CD4-positive, alpha-beta T cell treated with Interleukin-6 at 100 ng/mL for 8 hours (primary cell): ENCODE measurements around the gene BASP1.
"Not testable (repeated sequence)": the region's sequence is repeated elsewhere in the genome, so short reads cannot be mapped to it uniquely, and the experiment has no call there.

Experiments used
- DNase-seq: peaks from one replicate; pipeline ENCODE4 v3.0.0-alpha.2; 2020; ENCODE audit warnings: mixed read lengths, low spot score

Gene BASP1

DNA sequence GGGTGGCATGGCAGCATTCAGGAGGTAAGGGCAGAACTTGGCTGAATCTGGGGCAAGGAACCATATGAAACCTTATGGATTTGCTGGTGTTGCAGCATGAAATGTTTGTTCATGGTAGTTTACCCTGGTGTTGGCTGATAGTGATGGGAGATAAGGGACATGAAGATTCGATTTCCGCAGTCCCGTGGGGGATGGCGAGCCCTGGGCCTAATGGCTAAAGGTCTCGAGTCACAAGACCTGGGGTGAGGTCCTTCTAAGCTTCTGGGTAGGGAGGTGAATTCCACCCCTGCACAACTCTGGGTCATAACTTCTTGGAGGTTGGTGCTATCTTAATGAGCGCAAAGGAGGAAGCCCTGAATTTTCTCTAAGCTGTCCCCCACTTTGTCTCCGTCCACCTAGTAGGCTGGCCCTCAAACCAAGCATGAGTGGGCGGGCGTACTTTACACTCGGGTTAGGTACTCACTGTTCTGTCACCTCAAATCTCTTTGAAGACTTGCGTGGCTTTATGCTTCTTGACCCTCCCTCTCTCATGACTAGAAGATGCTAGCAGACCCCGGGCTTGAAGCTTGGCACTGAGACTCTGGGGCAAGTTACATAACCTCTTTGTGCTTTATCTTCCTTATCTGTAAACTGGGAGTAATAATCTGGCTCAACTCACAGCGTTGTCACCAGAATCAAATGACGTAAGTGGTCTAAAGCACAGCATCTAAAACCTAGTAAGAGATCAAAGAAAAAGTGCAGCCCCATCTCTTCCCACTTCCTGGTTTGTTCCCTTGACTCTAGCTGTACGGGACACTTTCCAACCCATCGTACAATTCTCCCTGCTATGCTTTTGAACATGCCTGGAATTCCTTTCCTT, 72.5 kb downstream of the BASP1 start:
- DNase-seq, result no peak

DNA sequence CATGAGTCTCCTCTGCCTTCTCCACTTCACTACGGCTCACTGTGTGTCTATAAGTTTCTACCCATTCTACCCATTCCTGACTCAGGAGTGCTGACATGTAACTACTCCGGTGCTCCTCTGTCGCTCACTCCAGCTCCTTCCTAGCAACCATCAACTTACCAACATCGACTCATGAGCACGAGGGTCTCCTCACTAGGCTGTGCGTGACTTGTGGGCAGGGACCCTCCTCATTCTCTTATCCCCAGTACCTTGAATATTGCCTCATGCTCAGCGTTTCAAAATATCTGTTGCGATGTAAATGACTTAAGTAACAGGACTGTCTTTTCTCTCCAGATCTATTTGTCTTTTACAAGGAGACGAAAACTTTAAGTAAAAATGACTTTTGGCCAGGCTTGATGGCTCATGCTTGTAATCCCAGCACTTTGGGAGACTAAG, 73.1 kb downstream of the BASP1 start:
- no peak for DNase-seq

DNA sequence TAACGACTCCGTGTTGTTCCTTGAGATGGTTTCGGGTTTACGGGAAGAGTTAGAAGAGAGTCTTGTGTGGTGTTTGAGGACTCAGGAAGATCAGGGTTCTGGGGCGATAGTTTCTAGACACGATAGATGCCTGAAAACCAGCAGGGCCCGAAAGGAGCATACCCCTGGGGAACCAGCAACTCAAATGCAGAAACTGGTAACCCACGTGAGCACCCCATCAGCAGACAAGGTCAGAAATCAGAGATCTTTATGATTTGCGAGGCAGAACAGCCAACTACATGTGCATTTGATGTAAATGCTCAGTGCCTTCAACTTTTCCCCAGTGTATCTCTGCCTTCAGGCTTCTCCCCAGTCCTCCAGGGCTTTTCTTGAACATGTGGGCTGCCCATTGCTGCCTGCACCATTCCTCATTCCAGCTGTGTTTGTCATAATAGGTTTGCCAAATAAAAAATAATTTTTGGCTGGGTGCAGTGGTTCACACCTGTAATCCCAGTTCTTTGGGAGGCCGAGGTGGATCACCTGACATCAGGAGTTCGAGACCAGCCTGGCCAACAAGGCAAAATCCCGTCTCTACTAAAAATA, 75.1 kb downstream of the BASP1 start:
- DNase-seq, result no peak

DNA sequence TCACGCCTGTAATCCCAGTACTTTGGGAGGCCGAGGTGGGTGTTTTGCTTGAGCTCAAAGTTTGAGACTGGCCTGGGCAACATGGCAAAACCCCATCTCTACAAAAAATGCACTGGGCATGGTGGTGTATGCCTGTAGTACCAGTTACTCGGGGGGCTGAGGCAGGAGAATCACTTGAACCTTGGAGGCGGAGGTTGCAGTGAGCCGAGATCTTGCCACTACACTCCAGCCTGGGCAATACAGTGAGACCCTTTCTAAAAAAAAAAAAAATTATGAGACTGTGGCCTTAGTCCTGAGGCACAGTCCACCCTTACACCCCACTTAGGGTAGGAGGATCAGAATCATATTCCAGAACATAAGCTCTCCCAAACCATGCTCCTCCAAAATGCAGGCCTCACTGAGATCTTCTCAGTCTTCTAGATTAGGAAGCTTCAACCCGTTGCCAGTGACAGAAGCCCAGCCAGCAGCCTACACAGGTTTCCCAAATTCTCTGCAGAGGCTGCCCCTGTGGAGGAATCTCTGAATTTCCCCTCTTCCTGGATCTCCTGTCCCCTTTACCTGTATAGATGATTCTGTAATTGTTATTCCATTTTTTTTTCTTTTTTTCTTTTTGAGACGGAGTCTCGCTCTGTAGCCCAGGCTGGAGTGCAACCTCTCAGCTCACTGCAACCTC, 77.3 kb downstream of the BASP1 start:
- no peak for DNase-seq

DNA sequence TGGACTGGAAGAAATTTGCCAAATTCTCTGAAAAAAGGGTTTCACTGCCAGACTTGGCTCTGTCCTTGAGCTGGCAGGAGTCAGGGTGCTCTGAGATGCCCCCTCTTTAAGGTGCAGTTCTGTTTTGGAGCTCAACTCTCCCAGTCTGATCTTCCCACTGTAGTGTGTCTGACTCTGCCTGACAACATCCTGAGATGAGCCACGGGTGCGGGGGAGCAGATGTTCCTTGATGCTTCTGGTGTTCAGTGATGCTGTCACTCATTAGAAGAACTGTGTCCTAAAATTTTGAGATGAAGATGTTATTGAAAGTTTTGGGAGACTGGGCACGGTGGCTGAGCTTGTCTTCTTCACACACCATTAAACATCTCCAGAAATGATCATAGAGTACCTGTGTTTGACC, 78.2 kb downstream of the BASP1 start:
- no peak for DNase-seq

DNA sequence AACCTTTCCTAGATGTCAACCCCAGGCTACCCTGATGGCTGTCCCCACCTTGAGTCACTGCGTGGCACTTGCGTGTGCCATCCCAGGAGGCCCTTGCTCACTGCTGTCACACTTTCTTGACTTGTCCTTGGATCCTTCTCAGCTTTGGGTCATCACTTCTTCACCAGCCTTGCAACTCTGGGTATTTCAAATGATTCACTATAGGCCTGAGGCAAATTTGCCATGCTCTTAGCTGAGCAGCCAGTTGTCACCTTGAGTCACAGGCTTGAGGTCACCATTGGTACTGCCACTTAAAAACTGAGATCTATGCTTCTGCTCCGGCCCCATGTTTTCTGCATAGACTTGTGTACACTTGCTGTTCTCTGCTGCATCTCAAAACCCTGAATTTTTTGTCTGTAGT, 84.7 kb downstream of the BASP1 start:
- no peak for DNase-seq

DNA sequence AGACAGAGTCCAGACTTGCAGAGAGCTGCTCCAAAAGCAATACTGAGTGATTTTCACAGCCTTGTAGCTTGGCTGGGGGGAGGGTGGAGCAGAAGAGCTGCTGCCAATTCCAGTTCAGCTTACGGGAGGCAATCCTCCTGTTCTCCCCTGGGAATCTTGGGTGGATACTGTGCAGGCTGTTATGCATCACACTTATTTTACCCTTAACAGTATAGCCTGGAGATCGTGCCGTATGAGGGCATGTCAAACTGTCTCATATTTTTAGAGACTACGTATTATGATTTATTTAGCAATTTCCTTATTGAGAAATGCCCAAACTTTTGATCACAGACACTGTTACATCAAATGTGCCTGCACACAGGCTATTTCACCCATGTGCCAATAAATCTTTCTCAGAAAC, 85.2 kb downstream of the BASP1 start:
- no peak for DNase-seq

DNA sequence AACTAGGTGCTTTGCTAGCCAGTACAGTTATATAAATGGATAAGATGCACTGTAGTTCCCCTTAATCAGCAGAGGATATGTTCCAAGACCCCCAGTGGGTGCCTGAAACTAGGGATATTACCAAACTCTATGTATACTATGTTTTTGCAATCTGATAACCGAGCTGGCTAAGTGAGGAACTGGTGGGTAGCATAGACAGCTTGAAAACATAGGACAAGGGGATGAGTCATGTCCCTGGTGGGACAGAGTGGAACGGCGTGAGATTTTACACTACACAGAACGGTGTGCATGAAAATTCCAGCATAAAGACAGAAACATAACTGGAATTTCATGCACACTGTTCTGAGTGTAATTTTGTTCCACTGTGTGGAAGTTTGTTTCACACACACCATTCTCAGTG, 86.9 kb downstream of the BASP1 start:
- DNase-seq, result no peak

DNA sequence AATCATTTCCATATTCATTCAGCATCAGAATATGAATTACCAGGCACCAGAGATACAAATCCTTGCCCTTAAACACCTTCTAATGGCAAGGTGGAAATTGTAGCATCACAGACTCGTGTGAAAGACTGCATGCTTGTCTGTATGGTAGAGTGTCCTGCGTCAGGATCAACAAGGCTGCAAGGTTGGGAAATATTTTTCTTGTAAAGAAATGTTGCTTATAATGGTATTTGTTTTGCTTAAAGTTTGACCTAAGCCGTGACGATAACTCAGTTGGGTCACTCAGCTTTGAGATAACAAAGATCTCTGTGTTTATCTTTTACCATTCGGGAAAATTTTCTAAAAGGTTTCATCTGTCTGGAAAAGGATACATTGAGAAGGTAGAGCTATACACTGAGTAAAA, 87.6 kb downstream of the BASP1 start:
- DNase-seq, result no peak

DNA sequence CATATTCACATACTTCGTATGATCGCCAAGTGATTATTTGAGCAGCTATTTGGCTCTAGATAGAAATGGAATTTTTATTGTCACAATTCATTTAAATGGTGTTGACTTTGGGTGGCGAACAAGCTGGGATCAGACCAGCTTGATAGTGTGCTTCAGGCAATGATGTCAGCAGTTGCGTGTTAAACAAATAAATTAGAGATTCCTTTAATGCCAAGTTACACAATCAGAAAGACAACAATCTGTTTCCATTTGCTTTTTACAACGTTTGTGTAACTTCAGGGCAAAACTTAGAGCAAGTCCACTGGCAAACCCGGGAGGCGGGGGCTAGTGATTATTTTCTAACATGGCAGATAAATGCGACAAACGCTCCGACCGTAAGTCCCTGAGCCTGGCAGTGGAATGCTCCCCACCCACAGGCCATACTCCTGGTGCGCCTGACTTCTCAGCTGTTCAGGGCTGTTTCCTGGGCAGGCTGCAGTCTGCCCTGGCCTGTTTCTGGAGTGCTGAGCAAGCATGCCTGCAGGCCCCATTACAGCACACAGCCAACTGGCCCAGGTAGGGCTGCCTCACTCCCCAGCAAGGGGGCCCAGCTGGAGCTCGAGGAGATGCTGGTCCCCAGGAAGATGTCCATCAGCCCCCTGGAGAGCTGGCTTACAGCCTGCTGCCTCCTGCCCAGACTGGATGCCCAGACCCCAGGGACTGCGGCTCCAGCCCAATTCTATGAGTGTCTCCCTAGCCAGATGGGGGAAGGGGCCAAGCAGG, 88.7 kb downstream of the BASP1 start:
- DNase-seq, result no peak

DNA sequence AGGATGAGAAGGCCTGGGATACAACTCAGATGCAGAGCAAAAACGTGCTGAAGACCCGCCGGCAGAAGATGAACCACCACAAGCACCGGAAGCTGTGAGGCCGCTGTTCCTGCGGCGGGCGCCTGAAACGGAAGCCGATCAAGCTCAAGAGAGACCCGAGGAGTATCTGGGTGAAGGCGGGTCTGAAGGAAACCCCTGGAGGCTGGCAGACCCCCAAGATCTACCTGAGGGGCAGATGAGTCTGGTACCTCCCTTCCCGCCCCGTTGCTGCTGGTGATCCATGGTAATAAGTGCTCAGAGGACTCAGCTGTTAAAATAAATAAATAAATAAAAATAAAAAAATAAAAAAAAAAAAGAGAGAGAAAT, 89.3 kb downstream of the BASP1 start:
- no peak for DNase-seq

DNA sequence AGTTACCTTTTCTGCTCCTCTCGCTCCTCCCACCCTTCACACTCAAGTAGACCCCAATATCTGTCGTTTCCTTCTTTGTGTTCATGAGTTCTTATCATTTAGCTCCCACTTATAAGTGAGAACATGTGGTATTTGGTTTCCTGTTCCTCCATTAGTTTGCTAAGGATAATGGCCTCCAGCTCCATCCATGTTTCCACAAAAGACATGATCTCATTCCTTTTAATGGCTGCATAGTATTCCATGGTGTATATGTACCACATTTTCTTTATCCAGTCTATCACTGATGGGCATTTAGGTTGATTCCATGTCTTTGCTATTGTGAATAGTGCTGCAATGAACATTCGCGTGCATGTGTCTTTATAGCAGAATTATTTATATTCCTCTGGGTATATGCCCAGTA, 90.0 kb downstream of the BASP1 start:
- not testable (repeated sequence) for DNase-seq

DNA sequence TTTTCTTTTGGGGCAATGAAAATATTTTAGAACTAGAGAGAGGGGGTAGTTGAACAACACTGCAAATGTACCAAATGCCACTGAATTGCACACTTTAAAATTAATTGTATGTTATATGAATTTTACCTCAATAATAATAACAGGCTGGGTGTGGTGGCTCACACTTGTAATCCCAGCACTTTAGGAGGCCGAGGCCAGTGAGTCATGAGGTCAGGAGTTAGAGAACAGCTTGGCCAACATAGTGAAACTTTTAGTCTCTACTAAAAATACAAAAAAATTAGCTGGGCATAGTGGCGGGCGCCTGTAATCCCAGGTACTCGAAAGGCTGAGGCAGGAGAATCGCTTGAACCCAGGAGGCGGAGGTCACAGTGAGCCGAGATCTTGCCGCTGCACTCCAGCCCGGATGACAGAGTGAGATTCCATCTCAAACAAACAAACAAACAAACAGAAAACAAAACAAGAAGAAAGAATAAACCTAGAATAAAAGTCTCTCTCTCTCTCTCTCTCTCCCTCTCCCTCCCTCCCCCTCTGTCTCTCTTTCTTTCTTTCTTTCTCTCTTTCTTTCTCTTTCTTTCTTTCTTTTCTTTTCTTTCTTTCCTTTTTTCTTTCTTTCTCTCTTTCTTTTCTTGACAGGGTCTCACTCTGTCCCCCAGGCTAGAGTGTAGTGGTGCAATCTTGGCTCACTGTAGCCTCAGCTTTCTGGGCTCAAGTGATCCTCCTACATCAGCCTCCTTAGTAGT, 91.1 kb downstream of the BASP1 start:
- DNase-seq, result no peak

DNA sequence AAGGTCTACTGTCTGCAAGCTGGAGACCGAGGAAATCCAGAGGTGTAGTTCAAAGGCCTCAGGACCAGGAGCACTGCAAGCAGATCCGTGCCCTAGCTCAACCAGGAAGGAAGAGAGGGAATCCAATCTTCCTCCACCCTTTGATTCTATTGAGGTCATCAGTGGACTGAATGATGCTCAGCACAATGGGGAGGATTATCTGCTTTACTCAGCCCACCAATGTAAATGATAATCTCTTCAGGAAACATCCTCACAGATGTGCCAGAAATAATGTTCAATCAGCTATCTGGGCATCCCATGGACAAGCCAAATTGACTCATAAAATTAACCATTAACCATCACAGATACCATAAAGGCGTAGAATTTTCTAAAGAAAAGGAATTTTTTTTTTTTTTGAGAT, 92.0 kb downstream of the BASP1 start:
- no peak for DNase-seq

DNA sequence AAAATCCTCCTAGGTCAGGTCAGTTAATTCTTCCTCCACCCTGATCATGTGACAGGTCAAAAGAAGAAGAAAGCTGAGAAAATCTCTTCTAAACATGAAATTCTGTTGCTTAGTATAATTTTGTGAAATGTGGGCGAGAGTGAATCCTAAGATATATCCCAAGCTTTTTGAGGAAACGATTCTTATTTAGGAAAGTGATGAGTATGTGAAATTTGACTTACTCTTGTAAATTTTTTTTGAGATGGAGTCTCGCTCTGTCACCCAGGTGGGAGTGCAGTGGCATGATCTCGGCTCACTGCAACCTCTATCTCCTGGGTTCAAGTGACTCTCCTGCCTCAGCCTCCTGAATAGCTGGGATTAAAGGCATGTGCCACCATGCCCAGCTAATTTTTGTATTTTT, 93.1 kb downstream of the BASP1 start:
- DNase-seq, result not testable (repeated sequence)

DNA sequence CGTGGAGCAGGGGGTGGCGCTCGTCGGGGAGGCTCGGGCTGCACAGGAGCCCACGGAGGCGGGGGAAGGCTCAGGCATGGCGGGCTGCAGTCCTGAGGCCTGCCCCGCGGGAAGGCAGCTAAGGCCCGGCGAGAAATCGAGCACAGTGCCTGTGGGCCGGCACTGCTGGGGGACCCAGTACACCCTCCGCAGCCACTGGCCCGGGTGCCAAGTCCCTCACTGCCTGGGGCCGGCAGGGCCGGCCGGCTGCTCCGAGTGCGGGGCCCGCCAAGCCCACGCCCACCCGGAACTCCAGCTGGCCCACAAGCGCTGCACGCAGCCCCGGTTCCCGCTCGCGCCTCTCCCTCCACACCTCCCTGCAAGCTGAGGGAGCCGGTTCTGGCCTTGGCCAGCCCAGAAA, 94.4 kb downstream of the BASP1 start:
- not testable (repeated sequence) for DNase-seq

DNA sequence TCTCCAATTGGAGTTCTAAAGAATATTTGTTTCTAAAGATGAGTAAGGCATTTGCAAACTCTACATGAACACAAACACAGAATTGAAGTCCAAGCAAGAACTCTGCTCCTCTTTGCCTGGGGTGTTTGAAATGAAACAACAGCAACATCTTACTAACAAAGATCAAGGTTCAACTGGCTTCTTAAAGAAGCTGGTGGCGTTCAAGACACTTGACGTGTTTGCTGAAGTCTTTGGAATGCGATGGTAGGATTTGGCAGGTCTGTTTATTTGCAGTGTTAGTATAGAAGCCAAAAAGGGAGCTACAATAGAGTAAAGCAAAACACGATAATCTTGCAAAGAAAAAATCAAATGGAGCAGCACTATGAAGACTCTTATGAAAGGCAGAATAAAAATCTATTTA, 94.9 kb downstream of the BASP1 start:
- no peak for DNase-seq

DNA sequence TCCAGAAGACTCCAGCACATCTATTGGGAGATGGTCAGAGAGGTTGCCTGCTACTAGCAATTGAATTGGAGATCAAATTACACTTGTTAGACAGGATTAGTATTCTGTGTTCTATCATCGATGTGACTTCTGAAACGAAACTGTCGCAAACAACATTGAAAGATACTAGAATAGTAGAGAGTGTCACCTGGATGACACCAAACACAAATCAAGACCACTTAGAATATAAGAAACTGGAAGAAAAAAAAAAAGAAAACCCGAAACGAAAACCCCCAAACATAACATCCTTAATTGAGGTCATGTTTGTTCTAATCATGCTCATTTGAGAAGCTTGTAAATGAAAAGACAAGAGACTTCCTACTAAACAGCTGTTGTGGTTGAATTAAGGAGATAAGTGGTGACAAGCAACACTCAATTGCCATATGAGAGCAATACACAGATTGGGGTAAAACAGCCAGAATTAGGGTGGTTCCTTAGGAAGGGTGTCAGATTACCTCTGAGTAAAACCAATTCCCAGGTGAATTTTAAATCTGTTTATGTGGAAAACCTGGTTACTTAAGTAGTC, 97.6 kb downstream of the BASP1 start:
- no peak for DNase-seq

DNA sequence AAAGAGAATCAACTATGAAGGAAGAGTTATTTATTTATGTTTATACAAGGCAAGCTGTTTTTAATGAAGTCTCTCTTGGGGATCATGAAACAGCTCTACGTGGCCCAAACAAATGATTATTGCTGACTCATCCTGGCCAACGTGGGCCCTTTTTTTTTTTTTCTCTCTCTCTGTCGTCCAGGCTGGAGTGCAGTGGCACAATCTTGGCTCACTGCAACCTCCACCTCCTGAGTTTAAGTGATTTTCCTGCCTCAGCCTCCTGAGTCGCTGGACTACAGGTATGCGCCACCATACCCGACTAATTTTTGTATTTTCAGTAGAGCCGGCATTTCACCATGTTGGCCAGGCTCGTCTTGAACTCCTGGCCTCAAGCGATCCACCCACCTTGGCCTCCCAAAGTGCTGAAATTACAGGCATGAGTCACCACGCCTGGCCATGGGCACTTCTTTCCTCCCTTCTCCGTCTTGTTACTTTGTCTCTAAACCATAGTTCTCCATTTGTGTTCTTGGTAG, 98.3 kb downstream of the BASP1 start:
- no peak for DNase-seq

DNA sequence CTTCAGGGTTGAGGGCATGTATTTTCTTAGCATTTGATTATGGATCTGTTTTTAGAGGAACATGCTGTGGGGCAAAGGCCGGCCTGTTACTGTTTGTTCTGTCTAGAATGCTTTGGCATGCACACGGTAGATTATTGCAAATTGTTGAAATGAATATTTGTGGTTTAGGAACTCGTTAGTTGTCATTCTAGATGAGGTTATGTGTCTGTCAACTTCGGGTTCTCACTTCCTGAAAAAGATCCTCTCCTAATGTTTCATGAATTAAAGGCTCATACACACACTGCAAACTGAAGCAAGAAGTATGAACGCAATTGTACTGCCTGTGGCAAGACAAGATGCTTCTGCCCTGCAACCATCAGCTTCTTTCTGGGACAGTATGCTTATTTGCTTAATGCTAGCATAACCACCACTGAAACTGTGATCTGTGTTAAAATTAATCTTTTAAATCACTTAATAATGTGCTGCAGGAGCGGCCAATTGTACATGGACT, 99.6 kb downstream of the BASP1 start:
- DNase-seq, result no peak

DNA sequence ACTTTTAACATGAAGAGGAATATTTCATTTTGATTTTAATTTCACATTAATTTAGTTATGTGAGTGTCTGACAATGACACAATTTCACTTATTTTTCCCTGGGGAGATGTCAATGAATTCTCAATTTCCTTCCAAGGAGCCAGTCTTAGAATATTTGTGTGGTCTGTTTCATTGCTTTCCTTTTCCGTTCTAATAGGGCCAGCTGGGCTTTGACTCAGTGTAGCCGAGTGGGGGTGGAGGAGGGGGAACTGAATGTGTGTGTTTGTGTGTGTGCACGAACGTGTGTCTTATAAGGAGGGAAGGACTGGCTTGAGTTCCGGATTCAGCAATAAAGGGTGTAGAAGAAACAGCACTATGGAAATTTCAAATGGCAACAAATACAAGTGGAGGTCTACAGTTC, 100.0 kb downstream of the BASP1 start:
- no peak for DNase-seq
